GM19099 (cell line): Measurements from ENCODE around the gene RB1.

Source experiments
- POLR2A ChIP-seq: IDR thresholded peaks from 3 replicates; pipeline ENCODE4 v1.6.1; 2011; ENCODE audit warnings: low read depth; ENCODE audit not compliant: insufficient read length; ENCODE audit errors: extremely low read depth

RB1 gene

DNA sequence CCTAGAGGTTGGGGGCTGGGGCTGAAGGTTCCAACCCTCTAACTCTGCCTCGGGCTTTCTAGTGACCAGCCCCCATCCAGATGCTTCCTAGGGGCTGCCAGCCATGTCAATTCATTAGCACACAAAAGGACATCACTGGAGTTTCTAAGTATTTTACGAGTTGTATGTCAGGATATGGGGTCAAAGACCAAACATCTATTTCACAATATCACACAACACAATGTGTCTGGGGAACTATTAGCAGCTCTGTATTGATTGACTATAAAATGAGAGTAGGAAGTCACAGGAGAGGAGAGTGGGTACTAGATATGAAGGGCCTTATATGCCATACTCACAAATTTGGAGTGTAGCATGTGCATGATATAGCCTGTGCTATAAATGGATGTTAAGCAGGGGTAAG lies 67.3 kb downstream of the RB1 start:
- no peak for TF ChIP-seq POLR2A

DNA sequence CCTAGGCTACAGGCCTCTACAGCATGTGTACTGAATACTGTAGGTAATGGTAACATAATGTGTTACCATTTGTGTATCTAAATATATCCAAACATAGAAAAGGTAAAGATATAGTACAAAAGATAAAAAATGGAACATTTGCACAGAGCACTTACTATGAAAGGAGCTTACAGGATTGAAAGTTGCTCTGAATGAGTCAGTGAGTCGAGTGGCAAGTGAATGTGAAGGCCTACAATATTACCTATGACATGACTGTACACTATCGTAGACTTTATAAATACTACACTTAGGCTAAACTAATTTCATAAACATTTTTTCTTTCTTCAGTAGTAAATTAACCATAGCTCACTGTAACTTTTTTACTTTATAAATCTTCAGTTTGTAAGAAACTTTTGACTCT lies 74.3 kb downstream of the RB1 start:
- TF ChIP-seq POLR2A = no peak

DNA sequence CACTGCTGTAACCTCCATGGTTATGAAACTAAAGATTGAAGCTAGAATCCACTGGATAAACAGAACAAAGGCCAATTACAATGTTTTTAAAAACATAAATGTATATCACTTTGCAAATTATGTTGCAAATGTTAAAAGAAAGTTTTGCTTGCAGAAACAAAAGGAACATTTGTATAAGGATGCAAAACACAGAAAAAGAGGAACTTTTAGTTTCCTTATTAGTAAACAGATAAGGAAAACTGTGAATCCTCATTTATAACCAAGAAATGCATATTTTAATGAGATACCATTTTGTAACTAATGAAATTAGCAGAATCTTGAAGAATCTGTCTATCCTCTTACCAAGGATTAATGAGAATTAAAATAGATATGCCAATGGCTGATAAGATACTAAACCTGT lies 77.0 kb downstream of the RB1 start:
- TF ChIP-seq POLR2A = no peak

DNA sequence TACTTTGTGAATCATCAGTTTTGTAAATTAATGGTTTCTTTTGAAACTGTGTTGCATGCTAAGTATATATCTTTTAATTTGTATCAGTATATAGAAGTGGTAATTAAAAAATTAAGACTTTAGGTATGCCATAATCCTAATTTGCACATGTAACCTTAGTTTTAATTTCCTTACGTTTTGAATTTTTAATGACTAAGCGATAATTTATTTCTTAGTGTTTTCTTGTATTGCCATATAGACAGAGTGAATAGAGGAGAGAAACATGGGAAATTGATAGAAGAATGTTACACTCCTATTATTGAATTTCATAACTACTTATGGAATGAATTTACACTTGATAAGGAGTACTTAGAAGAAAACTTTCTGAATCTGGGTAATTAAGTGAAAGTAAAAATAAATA lies 79.8 kb downstream of the RB1 start:
- TF ChIP-seq POLR2A = no peak

DNA sequence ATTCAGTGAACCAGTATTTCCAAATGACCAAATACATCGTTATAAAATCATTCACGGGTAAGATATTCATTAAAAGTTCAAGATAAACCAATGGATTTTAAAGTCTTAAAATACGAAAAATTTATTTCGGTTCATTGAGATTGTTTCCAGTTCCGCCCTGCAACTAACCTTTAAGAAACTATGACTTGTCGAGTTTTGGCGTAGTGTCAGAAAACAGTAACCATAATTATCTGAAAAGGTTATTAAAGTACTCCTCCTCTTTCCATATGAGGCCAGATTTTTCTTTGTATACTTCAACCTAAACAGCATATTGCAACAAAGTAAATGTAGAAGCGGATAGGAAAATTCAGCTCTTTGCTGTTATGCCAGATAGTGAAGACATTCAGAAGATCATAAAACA lies 83.3 kb downstream of the RB1 start:
- no peak for TF ChIP-seq POLR2A

DNA sequence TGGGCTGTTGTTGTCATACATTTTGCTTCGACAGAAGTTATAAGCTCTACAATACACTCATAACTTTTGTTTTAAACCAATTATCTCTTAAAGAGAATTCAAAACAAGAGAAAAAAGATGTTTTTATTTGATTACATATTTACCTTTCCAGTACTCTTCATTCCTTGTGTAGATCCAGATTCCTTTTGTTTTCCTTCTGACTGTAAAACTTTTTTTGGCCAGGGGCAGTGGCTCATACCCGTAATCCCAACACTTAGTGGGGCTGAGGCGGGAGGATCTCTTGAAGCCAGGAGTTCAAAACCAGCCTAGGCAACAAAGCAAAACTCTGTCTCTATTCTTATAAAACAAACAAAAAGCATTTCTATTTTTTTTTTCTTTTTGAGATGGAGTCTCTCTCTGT lies 87.7 kb downstream of the RB1 start:
- no peak for TF ChIP-seq POLR2A

DNA sequence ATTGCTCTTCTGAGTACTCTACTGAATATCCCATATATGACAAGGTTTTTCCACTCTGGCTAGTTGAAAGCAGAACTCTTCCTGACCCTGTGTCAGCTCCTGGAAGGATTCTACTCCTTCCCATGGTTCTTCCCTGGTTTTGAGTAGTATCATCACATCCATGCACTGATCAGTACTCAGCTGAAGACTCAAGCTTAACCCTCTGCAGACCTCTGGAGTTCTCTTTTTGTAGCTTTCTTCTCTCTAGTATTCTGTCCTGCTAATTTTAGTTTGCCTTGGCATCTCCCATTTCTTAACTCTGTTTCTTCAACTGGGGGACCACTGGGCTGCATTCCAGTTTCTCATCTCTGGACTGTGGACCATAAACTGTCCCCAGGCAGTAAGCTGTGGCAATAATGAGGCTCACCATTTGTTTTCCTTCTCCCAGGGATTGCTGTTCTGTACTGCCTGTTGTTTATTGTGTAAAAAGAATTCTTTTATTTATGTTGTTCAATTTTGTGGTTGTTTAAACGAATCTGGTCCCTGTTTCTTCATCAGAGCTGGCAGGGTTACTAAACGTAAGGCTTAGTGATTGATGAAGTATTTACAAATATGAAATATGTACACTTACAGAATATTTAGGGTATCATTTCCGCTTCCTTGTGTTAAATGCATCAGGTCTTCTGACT lies 89.6 kb downstream of the RB1 start:
- TF ChIP-seq POLR2A = no peak

DNA sequence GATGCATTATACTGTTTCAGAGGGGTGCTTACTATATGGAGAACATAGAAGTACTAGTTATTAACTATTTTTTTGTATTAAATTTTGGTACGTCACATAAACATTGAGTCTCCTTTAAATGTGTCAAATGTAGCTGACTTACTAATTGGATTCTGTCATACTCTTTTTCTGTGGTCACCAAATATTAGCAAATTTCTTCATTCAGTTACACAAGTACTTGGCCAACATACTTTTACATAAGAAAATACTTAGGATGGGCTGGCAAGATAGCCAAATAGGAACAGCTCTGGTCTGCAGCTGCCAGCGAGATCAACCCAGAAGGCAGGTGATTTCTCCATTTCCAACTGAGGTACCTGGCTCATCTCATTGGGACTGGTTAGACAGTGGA lies 90.1 kb downstream of the RB1 start:
- no peak for TF ChIP-seq POLR2A

DNA sequence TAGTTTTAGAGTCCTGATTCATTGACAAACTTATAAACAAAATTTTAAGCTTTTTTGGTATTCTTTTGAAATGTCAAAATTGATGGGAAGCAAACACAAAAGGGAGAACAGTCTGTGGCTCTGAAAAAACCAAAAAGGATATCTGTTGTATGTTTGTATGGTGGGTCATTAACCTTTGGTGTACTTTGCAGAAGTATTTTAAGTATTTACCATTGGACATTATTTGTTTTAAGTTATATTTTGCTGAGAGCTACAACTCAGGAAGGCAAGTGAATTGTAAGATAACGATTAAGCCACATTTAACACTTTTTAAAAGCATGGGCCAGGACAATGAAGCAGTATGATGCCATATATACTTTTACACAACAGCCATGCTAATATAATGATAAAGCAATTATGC lies 94.2 kb downstream of the RB1 start:
- no peak for TF ChIP-seq POLR2A

DNA sequence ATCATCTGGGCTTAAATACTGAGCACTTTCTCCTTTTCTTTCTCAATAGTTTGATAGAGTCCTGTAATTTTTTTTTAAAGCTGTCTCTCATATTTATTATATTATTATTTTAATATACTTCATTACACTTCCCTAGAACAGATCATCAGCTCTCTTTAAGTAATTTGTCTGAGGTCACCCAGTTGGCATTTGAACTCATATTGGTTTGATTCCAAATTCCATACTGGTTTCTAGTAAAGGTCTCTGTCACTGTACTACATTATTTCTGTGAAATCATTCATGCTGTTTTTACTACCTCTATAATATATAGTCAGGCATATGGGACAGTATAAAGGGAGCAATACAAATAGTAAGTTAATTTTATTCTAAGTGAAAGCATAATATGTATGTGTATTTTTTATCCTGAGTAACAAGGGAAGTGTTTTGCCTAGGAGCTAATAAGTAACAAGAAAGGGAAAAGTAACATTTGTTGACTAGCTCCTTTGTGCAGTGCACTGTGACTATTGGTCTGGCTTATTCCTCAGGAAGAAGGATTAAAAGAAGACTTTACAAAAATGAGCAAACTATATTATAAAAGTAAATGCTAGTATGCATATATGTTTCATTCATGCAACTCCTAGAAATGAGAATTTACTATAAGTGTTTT lies 95.0 kb downstream of the RB1 start:
- no peak for TF ChIP-seq POLR2A

DNA sequence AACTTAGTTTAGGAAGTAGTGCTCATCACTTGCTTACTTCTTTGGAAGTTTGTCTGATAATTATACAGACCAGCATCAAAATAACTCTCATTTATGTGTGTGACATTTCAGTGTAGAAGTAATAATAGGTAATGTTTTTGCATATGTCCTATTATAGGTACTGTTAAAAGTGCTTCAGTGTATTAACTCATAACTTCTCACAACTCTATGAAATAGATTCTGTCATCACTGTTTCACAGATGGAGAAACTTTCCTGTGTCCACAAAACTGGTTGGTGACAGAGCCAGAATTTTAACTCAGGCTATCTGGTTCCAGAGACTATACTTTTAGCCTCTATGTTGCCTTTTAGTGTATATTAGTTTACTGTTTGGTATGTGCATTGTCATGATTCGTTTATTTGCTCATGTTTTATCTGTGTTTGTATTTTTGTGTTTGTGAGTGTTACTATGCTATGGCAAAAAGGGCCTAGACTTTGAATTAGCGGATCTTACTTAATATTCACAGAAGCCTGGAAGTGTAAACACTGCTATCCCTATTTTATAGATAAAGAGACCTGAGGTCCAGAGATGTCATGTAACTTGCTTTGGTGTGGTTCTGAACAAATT lies 96.6 kb downstream of the RB1 start:
- TF ChIP-seq POLR2A = no peak

DNA sequence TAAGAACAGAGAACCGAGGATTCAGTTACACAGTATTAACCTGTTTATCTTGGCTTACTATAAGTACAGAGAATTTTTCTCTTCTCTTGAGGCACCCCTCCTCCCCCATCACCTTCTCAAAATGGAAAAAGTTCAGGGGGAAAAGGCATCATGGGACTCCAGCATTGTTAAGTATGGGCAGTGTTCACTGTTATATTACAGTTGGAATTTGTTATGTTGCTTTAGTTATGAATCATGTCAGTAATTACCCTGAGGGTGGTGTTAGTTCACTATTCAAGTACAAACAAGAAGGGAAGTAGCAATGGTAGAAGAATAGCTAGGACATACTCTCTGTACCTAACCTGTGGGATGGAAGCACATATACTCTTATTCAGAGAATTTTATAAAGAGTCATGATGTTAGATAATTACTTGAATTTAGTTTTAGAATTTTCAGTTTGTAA lies 97.3 kb downstream of the RB1 start:
- no peak for TF ChIP-seq POLR2A

DNA sequence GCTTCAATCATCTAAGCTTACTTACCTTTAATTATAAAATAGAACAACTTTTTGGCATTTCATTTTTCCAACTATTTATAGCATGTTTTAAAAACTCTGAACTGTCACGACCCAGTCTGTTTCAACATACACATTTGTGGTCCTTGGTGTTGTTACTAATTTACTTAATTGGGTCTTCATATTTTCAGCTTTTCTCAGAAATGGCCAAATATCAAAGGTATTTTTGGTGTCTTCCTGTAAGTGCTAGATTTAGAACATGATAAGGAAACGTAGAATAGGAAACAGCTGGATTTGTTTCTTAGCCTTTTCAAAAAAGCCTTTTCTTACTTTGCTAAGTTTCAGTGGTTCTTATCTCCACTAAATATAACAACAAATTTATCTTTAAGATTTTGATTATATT lies 97.9 kb downstream of the RB1 start:
- TF ChIP-seq POLR2A = no peak

DNA sequence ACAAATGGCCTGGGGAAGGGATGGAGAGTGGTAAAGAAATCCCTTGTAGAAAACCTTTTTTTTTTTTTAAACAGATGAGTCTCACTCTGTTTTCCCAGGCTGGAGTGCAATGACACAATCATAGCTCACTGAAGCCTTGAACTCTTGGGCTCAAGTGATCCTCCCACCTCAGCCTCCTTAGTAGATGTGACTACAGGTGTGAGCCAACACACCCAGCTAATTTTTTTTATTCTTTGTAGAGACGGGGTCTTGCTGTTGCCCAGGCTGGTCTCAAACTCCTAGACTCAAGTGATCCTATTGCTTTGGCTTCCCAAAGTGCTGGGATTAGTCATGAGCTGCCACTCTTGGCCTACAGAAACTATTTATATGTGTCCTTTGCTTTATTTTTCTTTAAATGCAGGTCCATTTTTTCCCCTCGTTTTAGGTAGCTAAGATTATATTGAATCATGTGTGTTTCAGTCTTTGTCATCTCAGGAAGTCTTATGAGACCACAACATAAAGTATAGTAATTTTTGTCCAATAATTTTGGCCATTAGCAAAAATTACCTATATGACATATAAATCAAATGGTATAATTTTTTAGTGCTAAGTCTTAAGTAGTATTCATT lies 98.9 kb downstream of the RB1 start:
- no peak for TF ChIP-seq POLR2A

DNA sequence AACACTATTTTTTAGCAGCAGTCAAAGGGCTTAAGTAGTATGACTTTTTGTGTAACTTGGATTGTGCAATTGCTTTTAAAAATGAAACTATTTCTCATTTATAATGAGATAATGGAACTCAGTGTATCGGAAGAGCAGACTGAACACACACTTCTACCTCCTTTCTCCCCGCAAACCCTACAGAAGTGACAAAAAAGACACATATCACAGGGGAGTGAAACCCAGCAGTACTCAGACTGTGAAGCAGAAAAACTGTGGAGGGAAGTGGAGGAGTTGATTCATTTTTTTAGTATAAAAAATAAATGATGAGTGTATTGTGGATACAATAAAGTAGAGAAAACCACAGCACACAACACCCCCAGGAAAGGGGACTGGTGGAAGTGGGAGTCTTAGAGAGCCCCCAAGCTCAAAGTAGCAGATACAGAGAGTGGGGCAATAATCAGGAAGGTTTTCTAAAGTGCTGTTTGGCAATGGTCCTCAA lies 99.6 kb downstream of the RB1 start:
- no peak for TF ChIP-seq POLR2A

DNA sequence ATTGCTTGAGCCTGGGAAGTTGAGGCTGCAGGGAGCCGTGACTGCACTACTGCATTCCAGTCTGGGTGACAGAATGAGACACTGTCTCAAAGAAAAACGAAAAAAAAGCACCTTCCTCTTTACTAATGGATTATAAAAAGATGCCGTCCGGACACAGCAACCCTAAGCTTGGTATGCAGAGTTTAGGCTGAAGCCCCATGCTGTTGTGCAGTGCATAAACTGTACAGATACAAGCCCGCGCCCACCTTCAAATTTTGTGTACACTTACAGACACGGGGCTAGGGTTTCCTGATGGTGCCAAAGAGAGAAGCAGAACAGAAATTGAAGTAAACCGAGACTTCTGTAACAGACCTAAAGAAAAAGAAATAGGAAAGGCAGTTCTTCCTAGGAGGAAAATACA lies 100.4 kb downstream of the RB1 start:
- TF ChIP-seq POLR2A = no peak
